Hematopoietic multipotent progenitor cell treated with erythropoietin and hydrocortisone succinate and interleukin-3 and kit ligand, for 6 days (in vitro differentiated cells): ENCODE data around the gene FFAR1.

Source experiments
- DNase-seq: peaks from one replicate; pipeline ENCODE4 v3.0.0-alpha.2; 2015

The FFAR1 gene

GRCh38 chr19:35395382-35396199, 47.9 kb downstream of the FFAR1 start:
- DNase-seq: no peak

DNA sequence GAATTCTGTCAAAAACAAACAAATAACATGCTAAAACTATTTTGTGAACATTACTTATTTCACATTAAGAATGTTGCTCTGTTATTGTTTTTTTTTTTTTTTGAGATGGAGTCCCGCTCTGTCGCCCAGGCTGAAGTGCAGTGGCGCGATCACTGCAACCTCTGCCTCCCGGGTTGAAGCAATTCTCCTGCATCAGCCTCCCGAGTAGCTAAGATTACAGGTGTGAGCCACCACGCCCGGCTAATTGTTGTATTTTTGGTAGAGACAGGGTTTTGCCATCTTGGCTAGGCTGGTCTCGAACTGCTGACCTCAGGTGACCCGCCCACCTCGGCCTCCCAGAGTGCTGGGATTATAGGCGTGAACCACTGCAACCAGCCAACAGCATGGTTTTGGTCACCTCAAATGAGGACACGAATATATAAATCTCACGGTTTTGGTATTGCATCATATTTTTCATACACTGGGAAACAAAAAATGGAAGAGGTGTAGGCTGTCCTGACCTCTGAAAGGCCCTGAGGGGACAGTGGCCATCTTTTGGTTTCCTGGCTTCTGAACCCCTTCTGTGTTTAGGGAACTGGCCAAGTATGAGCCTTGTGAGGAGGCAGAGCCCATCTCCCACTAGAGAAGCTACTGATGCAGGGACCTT, 48.7 kb downstream of the FFAR1 start:
- DNase-seq: no peak

DNA sequence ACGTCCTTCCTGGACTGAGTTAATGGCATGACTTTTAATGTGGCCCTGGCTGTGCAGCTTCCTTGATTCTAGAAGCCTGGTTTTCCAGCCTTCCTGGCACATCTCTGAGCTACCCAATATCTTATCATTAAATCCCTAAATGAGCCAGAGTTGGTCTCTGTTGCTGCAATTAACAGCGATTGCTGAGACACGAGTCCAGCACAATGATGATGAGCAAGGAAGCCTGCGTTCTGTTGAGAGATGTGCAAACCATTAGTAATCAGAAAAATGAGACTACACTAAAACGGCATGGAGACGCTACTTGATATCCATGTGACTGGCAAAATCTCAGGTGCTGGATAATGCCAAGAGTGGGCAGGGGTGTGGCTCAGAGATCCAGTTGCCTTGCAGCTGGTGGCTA, 49.4 kb downstream of the FFAR1 start:
- no peak for DNase-seq
